Skeletal muscle satellite cell (primary cell): ENCODE measurements around the gene IL36G. TPM values are rescaled to one million over a fixed set of nuclear protein-coding genes. Genes with fewer than 3 reads are reported as not detected.

Source experiments
- H3K27me3 ChIP-seq: 2 replicates; pipeline ENCODE4 v1.7.0; 2013; ENCODE audit warnings: low read length; ENCODE audit not compliant: control insufficient read depth, insufficient read depth
- H3K36me3 ChIP-seq: 2 replicates; pipeline ENCODE4 v1.7.0; 2013; ENCODE audit warnings: mild to moderate bottlenecking, control low read depth, low read length; ENCODE audit not compliant: insufficient read depth
- H3K4me1 ChIP-seq: 2 replicates; pipeline ENCODE4 v1.7.0; 2013; ENCODE audit warnings: low read length; ENCODE audit not compliant: control insufficient read depth, insufficient read depth
- H3K4me2 ChIP-seq: 2 replicates; pipeline ENCODE4 v1.7.0; 2013; ENCODE audit warnings: mild to moderate bottlenecking, low read length
- H3K4me3 ChIP-seq: 2 replicates; pipeline ENCODE4 v1.7.0; 2013; ENCODE audit warnings: low read length
- H3K9ac ChIP-seq: 2 replicates; pipeline ENCODE4 v1.7.0; 2013; ENCODE audit warnings: mild to moderate bottlenecking, low read depth, low read length, moderate library complexity
- H3K9me3 ChIP-seq: replicated peaks from 2 replicates; pipeline ENCODE4 v1.7.0; 2013; ENCODE audit warnings: mild to moderate bottlenecking, control low read depth, low read length
- small RNA-seq: library from RNA; depleted of rRNA; stranded (forward); fragments of <200 nt; gene quantifications from one replicate; pipeline ENCODE3, GENCODE V24; 2012

The IL36G gene

GRCh38 chr2:113025737-113026136 lies 47.9 kb downstream of the IL36G start:
- Histone ChIP-seq H3K4me2 (no peak overlapping the region), H3K27me3 (peaks cover 64% of the 10 kb centered on the region), H3K4me3 (no peak overlapping the region)

DNA sequence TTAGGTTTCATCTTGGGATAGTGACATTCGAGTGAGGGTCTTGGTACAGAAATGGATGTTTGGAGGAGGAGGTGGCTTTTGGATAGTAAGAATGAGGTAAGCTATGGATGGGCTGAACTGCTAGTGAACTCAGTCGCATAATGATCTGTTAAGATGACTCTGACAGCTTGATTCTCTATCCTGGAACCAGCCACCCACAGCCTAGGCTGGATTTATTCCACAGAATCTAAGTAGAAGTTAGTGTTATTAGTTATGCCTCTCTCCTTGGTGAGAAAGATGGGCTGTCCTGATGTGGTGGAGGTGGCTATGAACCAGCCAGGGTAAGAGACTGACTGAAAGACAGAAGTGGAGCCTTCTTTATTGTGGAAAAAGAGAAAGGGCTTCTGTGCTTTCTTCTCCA lies 49.9 kb downstream of the IL36G start:
- Histone ChIP-seq H3K36me3 (no peaks in the 10 kb centered on the region), H3K27me3 (peaks cover 75% of the 10 kb centered on the region), H3K4me1 (no peaks in the 10 kb centered on the region), H3K4me2 (no peak overlapping the region), H3K9me3 (no peaks in the 10 kb centered on the region), H3K4me3 (no peak overlapping the region), H3K9ac (no peak overlapping the region)

More at GRCh38 chr2:113025737-113026136, 47.9 kb downstream of the IL36G start:
- no peaks in the 10 kb centered on the region for H3K4me1 ChIP-seq
- no peak overlapping the region for H3K9ac ChIP-seq
- H3K36me3 ChIP-seq, result no peaks in the 10 kb centered on the region
- H3K9me3 ChIP-seq, result no peaks in the 10 kb centered on the region

DNA sequence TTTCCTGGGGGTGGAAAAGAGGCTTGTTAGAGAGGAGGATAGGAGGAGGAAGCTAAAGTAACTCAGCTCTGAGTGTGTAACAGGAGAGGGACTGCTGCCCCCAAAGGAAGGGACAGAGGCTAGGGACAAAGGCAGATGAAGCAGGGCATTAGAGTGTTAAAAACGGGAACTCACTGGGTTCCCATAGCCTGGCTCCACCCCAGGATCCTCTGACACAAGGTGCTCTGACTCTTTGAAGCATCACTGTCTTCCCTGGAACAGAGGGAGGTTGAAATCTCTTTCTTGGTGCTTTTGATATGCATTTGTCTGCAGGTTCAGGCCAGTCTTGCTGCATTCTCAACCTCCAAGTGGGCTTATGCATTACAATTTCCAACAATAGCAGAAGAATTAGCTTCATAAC lies 50.3 kb downstream of the IL36G start:
- H3K4me1 ChIP-seq, result no peaks in the 10 kb centered on the region

GRCh38 chr2:113032737-113033136 lies 54.9 kb downstream of the IL36G start:
- Histone ChIP-seq H3K4me3 (no peak overlapping the region), H3K9ac (no peak overlapping the region), H3K9me3 (no peaks in the 10 kb centered on the region), H3K4me1 (no peaks in the 10 kb centered on the region), H3K27me3 (peaks cover 54% of the 10 kb centered on the region), H3K36me3 (no peaks in the 10 kb centered on the region), H3K4me2 (no peak overlapping the region)

More for the DNA sequence above, 50.3 kb downstream of the IL36G start:
- no peaks in the 10 kb centered on the region for H3K36me3 ChIP-seq
- H3K9me3 ChIP-seq, result no peaks in the 10 kb centered on the region
- H3K4me2 ChIP-seq, result no peak overlapping the region
- peaks cover 74% of the 10 kb centered on the region for H3K27me3 ChIP-seq
- no peak overlapping the region for H3K4me3 ChIP-seq
- no peak overlapping the region for H3K9ac ChIP-seq

GRCh38 chr2:113034016-113034415 lies 56.2 kb downstream of the IL36G start:
- H3K4me3 ChIP-seq, result no peak overlapping the region
- H3K9me3 ChIP-seq, result no peaks in the 10 kb centered on the region
- no peak overlapping the region for H3K4me2 ChIP-seq
- no peak overlapping the region for H3K9ac ChIP-seq
- no peaks in the 10 kb centered on the region for H3K36me3 ChIP-seq
- no peaks in the 10 kb centered on the region for H3K4me1 ChIP-seq
- H3K27me3 ChIP-seq, result peaks cover 48% of the 10 kb centered on the region

Small RNA genes lying within 50 kb of the gene (small RNA-seq; reads per million reads assigned to genes)
- not detected for gene HMGN2P23
